ENCODE measurements around the gene GPR26. TPM values are rescaled to one million over a fixed set of nuclear protein-coding genes. Genes with fewer than 3 reads are reported as not detected.

GPR26 gene
- total RNA-seq, 1 experiment from 2014 or later, result 0.07 TPM

DNA sequence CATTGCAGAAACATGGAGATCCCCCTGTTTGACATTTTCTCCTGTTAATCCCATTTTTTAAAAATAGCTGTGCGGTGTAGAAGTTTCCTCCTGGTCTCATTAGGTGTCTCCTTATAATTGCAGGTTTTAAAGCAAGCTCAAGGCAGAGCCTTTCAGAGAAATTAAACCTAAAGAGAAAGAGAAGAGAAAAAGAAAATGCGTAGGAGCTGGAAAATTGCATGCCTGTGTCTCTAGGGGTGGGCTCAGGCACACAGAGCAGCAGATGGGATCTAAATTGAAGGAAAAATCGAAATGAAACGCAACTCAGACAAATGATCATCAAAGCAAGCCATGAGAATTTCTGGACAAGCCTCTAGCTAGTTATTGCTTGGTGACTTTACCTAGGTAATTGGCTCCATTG, 40.1 kb downstream of the GPR26 start:
- TF ChIP-seq, protein P1, sequence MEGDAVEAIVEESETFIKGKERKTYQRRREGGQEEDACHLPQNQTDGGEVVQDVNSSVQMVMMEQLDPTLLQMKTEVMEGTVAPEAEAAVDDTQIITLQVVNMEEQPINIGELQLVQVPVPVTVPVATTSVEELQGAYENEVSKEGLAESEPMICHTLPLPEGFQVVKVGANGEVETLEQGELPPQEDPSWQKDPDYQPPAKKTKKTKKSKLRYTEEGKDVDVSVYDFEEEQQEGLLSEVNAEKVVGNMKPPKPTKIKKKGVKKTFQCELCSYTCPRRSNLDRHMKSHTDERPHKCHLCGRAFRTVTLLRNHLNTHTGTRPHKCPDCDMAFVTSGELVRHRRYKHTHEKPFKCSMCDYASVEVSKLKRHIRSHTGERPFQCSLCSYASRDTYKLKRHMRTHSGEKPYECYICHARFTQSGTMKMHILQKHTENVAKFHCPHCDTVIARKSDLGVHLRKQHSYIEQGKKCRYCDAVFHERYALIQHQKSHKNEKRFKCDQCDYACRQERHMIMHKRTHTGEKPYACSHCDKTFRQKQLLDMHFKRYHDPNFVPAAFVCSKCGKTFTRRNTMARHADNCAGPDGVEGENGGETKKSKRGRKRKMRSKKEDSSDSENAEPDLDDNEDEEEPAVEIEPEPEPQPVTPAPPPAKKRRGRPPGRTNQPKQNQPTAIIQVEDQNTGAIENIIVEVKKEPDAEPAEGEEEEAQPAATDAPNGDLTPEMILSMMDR (conservative IDR thresholded peaks at IDR 0.05), result no peak
- no peak overlapping the region for H2AFZ ChIP-seq (ENCODE audit: low read length)
- no peaks in the 10 kb centered on the region for H3K4me1 ChIP-seq (ENCODE audit: insufficient read depth, low read length)
- no CpG with 5 or more reads among the region's 4 CpGs for WGBS (ENCODE audit: extremely low coverage, insufficient read length, low lambda C conversion rate)
- H3K4me1 Mint-ChIP-seq, result peaks cover 7 to 13% of the 10 kb centered on the region in 2 experiments; a peak in 3 of 4 replicates
- H3K27me3 ChIP-seq (ENCODE audit: insufficient read depth, low read length), result no peaks in the 10 kb centered on the region
- H3K27ac ChIP-seq (ENCODE audit: insufficient read length, low read depth, low read length), result no peak overlapping the region
- no peak overlapping the region for H3K4me3 Mint-ChIP-seq
- no peak overlapping the region for H2BK120ac ChIP-seq (ENCODE audit: low read depth, low read length, poor library complexity, severe bottlenecking)
- H2BK5ac ChIP-seq (ENCODE audit: insufficient read length, low read length), result no peak overlapping the region
- H4K91ac ChIP-seq (ENCODE audit: insufficient read length, low read depth, low read length), result no peak overlapping the region
- no peaks in the 10 kb centered on the region for H3K9me3 ChIP-seq (ENCODE audit: control insufficient read depth, low read depth, low read length)
- H3K4ac ChIP-seq (ENCODE audit: low read depth, low read length), result no peak overlapping the region
- no peak overlapping the region for H4K5ac ChIP-seq (ENCODE audit: insufficient read length, low read depth, low read length)
- peaks cover 26% of the 10 kb centered on the region for H3K27me3 Mint-ChIP-seq (ENCODE audit: low read depth)
- H3K79me2 ChIP-seq (ENCODE audit: insufficient read depth, low read length), result no peaks in the 10 kb centered on the region; the same call in 1 of the 2 replicates
- no peak overlapping the region for H3K9ac ChIP-seq (ENCODE audit: extremely low read depth, insufficient read length, low read length)
- H2BK15ac ChIP-seq (ENCODE audit: low read depth, low read length), result no peak overlapping the region
- no peak overlapping the region for H3K56ac ChIP-seq (ENCODE audit: insufficient read length, low read depth, low read length)
- H2BK12ac ChIP-seq (ENCODE audit: insufficient read length, low read depth, low read length), result no peak overlapping the region
- no peak overlapping the region for H3T11ph ChIP-seq (ENCODE audit: low read length)
- no peak overlapping the region for H4K8ac ChIP-seq (replicated peaks; ENCODE audit: insufficient read length, low read depth, low read length)
- no peaks in the 10 kb centered on the region for H3K79me1 ChIP-seq (ENCODE audit: insufficient read depth, low read depth, low read length, poor library complexity, severe bottlenecking)
- H3K23ac ChIP-seq (ENCODE audit: insufficient read length, low read depth, low read length), result no peak overlapping the region
- no peaks in the 10 kb centered on the region for H3K23me2 ChIP-seq (ENCODE audit: insufficient read length, low read depth, low read length, poor library complexity, severe bottlenecking)
- H2AK5ac ChIP-seq (ENCODE audit: insufficient read length, low read length), result no peak overlapping the region
- H3K4me2 ChIP-seq (ENCODE audit: insufficient read depth, insufficient read length, low read length), result no peak overlapping the region
- H3K9me3 Mint-ChIP-seq, result no peaks in the 10 kb centered on the region
- H3K14ac ChIP-seq (ENCODE audit: insufficient read depth, low read length), result no peak overlapping the region
- no peak overlapping the region for H3K27ac Mint-ChIP-seq
- DNase-seq, result no peak
- H3K36me3 Mint-ChIP-seq (ENCODE audit: insufficient read depth in 1 of 3, low read depth in 3 of 3), result no peaks in the 10 kb centered on the region
- no peaks in the 10 kb centered on the region for H4K20me1 ChIP-seq (ENCODE audit: control insufficient read depth, insufficient read depth, insufficient read length)
- H3K18ac ChIP-seq (ENCODE audit: insufficient read length, low read depth, low read length), result no peak overlapping the region
- no peak overlapping the region for H2BK20ac ChIP-seq (ENCODE audit: low read depth, low read length, poor library complexity, severe bottlenecking)

Data from H9 (cell line).